Fibroblast of villous mesenchyme (primary cell): ENCODE data around the gene CXorf66. TPM values are rescaled to one million over a fixed set of nuclear protein-coding genes. Genes with fewer than 3 reads are reported as not detected.

Source experiments
- DNase-seq: peaks from one replicate; pipeline ENCODE4 v3.0.0-alpha.2; 2010; ENCODE audit warnings: low read depth
- H3K4me3 ChIP-seq: 2 replicates; pipeline ENCODE4 v1.5.1; 2011; ENCODE audit warnings: low read depth, mild to moderate bottlenecking, low read length
- total RNA-seq: library from RNA; depleted of rRNA; stranded (reverse); fragments of >200 nt; gene quantifications from 2 replicates; pipeline ENCODE4 v1.2.3, GENCODE V29; 2012
- TF ChIP-seq, protein P1 (sequence below): IDR thresholded peaks from 2 replicates; pipeline ENCODE4 v1.5.1; 2012; ENCODE audit warnings: low read depth, mild to moderate bottlenecking, low read length; ENCODE audit not compliant: insufficient read depth

The CXorf66 gene, protein sequence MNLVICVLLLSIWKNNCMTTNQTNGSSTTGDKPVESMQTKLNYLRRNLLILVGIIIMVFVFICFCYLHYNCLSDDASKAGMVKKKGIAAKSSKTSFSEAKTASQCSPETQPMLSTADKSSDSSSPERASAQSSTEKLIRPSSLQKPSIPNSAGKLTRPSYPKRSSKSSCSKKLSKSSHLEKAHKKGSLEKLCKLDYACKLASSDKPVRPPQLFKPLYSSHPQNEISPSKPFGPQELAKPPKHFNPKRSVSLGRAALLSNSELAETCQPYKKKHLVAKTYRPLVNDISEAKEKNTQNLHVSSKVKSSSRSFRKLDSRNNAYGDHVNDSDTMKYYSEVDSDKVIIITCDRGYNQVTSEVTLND
- not detected in 2 replicates for total RNA-seq

DNA sequence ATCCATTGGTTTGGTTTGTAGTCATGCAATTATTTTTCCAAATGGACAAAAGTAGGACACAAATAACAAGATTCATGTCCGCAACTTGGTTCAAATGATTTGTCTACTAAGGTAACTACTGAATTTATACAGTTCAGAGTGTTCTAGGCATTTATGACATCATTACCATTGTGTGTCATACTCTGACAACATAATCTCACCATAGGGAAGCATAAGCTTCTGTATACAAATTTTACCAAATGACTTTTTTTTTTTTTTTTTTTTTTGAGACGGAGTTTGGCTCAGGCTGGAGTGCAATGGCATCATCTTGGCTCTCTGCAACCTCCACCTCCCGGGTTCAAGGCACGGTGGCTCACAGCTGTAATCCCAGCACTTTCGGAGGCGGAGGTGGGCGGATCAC, at the start of gene CXorf66:
TSS of gene CXorf66 (minus strand) at position 101 of the 400 bp plus-strand sequence. CDS start at position 76, 25 bp downstream.
- DNase-seq: no peak
- no peak within 1 kb of the TSS for H3K4me3 ChIP-seq
- TF ChIP-seq, protein P1, sequence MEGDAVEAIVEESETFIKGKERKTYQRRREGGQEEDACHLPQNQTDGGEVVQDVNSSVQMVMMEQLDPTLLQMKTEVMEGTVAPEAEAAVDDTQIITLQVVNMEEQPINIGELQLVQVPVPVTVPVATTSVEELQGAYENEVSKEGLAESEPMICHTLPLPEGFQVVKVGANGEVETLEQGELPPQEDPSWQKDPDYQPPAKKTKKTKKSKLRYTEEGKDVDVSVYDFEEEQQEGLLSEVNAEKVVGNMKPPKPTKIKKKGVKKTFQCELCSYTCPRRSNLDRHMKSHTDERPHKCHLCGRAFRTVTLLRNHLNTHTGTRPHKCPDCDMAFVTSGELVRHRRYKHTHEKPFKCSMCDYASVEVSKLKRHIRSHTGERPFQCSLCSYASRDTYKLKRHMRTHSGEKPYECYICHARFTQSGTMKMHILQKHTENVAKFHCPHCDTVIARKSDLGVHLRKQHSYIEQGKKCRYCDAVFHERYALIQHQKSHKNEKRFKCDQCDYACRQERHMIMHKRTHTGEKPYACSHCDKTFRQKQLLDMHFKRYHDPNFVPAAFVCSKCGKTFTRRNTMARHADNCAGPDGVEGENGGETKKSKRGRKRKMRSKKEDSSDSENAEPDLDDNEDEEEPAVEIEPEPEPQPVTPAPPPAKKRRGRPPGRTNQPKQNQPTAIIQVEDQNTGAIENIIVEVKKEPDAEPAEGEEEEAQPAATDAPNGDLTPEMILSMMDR: no peak

DNA sequence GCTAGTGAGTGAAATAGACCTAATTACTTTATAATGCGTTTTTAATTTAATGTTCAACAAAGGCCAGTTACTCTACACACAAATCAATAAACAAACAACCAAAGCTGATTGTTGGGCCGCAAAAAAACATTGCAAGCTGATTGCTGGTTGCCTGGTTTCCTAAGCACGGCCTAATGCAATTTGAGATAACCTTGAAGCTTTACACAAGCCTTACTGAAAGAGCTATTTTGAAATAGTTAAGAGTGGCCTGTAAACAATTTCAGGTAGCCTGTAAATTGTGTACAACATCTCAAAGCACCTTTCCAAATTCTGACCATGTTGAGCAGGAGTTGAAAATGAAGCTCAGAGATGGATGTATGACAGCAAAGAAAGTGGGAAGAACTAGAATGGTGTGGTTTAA, 17.5 kb upstream of the CXorf66 start:
- TF ChIP-seq, protein P1: no peak
- DNase-seq: no peak
- H3K4me3 ChIP-seq: no peak overlapping the region

DNA sequence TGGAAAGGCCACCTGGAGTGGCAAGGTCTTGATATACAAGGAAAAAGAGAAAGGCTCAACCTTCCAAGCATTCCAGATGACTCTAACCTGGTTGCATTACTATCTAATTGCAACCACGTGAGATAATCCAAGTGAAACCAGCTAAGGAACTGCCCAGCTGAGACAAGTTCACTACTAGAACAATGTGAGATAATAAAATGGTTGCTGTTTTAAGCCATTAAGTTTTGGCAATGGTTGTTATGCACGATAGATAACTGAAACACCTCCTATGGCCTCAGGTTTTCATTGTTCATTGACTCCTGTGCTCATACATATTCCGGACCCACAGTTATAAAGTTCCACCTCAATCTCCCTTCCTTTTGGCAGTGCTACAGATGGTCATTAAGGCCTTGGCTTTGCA, 9.2 kb upstream of the CXorf66 start:
- TF ChIP-seq, protein P1: no peak
- no peak overlapping the region for H3K4me3 ChIP-seq
- DNase-seq: no peak

DNA sequence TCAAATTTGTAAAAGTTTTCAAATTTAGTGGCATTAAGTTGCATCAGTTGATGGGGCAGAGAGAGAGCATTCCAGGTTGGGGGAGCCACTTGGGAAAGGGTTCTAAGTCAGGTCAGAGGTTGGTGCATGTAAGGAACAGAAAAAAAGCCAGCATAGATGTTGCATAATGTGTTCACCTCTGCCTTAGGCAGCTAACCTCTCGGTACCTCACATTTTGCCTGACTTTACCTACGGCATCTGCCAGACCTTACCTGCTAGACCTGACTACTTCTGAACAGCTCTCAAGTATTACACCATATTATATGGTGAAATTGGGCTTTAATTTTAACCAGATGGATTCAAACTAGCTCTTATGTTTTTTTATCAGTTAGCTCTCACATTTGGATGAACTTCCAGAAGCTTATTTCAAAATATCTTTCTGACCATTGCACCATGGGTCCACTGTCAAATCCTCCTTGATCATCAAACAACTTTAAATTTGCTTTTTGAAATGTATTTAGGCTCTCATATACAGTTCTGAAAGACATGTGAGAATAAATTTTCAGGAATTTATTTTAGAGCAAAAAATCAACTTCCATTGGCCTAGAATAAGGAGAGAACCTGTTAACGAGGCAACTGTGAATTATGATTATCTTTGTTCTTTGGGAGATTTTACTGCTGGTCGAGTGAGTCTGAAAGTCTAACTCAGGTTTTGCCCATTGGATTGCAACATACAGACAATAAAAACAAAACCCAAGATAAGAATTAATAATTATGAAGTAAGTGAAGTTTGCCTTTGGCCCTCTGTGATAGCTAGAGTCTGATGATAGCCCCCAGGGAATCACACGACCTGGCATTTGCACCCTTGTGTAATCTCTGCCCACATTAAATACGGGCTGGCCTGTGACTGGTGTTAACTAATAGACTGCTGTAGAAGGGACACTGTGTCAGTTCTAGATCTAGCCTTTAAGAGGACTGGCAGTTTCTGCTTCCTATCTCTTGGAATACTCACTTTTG, 7.6 kb upstream of the CXorf66 start:
- DNase-seq: no peak
- TF ChIP-seq, protein P1: no peak

DNA sequence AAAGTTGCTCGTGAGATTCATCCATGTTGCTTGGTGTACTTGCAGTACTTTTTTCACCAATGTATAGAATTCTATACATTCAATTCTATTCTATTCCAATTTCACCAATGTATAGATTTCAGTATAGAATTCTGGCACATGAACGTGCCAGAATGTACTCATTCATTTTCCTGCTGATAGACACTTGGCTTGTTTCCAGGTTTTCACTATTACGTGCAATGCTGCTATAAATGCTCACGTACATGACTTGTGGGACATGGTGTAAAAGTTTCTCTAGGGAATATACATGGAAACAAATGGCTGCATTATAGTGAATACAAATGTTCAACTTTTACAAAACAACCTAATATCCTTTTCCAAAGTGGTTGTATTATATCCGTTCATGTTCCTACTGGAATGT, 6.8 kb upstream of the CXorf66 start:
- TF ChIP-seq, protein P1: no peak
- no peak overlapping the region for H3K4me3 ChIP-seq
- no peak for DNase-seq

More for the DNA sequence above, 7.6 kb upstream of the CXorf66 start:
- H3K4me3 ChIP-seq: no peak overlapping the region

DNA sequence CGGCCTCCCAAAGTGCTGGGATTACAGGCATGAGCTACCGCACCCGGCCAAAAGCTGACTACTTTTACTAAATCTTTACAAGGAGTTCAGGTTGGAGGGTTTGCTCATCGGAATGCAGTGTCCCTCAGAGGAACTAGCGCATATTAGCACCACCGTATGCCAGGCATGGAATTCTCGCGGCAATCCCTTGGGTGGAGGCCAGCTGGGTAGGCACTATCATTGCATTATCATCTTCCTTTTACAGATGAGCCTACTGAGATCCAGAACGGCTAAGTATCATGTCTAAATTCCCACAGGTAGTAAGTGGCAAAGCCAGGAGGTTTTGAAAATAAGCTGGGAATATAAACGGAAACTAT, 6.1 kb upstream of the CXorf66 start:
- TF ChIP-seq, protein P1: no peak
- no peak for DNase-seq
- H3K4me3 ChIP-seq: no peak overlapping the region
